Tibial artery (tissue), 4 donors: ENCODE results near the gene ZEB2.

Experiments used
- DNase-seq, 2 donors: peaks; one replicate each; pipeline ENCODE4 v3.0.0-alpha.2; 2019
- H3K27ac ChIP-seq, 2 donors: fragments of 200-600 bp; sonication (generic) in 1 of 2; 1 replicate in 1 of 2; 2 replicates in 1 of 2; pipeline ENCODE4 v1.5.1; 2018 to 2019; ENCODE audit warnings: mild to moderate bottlenecking in 1 of 2
- H3K27me3 ChIP-seq, 2 donors: fragments of 200-600 bp; sonication (generic) in 1 of 2; one replicate each; pipeline versions ENCODE4 v1.5.1 to v1.6.0; 2016 to 2019
- H3K36me3 ChIP-seq, 3 donors: fragments of 200-600 bp; sonication (generic) in 2 of 3; one replicate each; pipeline ENCODE4 v1.5.1; 2016 to 2019; ENCODE audit warnings: mild to moderate bottlenecking in 2 of 3
- H3K4me1 ChIP-seq, 4 donors: fragments of 200-600 bp; sonication (generic) in 2 of 4; 1 replicate in 3 of 4; 2 replicates in 1 of 4; pipeline ENCODE4 v1.5.1; 2016 to 2019
- H3K4me3 ChIP-seq, 2 donors: fragments of 200-600 bp; sonication (generic) in 1 of 2; 1 replicate in 1 of 2; 2 replicates in 1 of 2; pipeline ENCODE4 v1.5.1; 2018 to 2019; ENCODE audit warnings: mild to moderate bottlenecking in 2 of 2
- H3K9me3 ChIP-seq, 3 donors: fragments of 200-600 bp; sonication (generic) in 1 of 3; one replicate each; pipeline ENCODE4 v1.5.1; 2016 to 2019
- CTCF ChIP-seq, 2 experiments: fragments of 200-600 bp in 1 of 2; fragments of 450-650 bp in 1 of 2; IDR thresholded peaks; one replicate each; pipeline ENCODE4 v1.5.1; 2017 to 2019; ENCODE audit warnings: antibody characterized with exemption in 2 of 2, mild to moderate bottlenecking in 1 of 2, moderate library complexity in 1 of 2
- intact Hi-C: fragments of 100-400 bp; cut with DNase I; formaldehyde crosslinking; loops from one replicate; pipeline ENCODE4 v1.15.0; 2023; ENCODE audit warnings: low total_unique reads

ZEB2 gene

GRCh38 chr2:144419218-144419617 is 100.7 kb downstream of the ZEB2 start:
- no peak overlapping the region for H3K4me3 ChIP-seq
- H3K27ac ChIP-seq, result no peak overlapping the region
- no peak for TF ChIP-seq CTCF (IDR thresholded peaks at IDR 0.05)
- peaks cover 0 to 33% (median 0%) of the 10 kb centered on the region in 3 donors for H3K36me3 ChIP-seq
- intact Hi-C loops, result no loop called here
- H3K27me3 ChIP-seq, result no peaks in the 10 kb centered on the region
- H3K9me3 ChIP-seq, result no peaks in the 10 kb centered on the region
- no peak for DNase-seq
- H3K4me1 ChIP-seq, result peaks cover 0 to 2% (median under 1%) of the 10 kb centered on the region in 4 donors

DNA sequence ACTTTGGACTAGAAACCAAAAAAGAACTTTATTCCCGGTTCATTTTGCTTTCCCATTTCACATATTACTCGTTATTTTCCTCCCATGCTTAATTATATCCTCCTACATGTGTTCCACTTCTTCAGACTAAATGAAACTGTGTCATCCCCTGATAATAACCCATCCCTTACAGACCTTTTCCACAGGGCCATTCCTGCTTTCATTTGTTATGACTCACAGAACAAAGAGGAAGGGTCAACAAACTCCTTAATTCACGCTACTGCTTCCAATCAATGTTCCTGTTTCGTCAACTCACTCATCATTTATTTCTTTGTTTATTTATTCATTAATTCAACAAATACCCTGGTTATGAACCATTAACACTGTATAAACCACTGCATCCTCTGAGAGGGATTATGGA is 104.5 kb downstream of the ZEB2 start:
- no peak overlapping the region for H3K27ac ChIP-seq

GRCh38 chr2:144414324-144414845 is 105.5 kb downstream of the ZEB2 start:
- TF ChIP-seq CTCF (IDR thresholded peaks at IDR 0.05), result no peak
- no peaks in the 10 kb centered on the region for H3K9me3 ChIP-seq
- intact Hi-C loops, result no loop called here
- no peaks in the 10 kb centered on the region for H3K27me3 ChIP-seq
- no peak overlapping the region for H3K4me3 ChIP-seq
- peak in 1 of 2 donors; percentile 25 for DNase-seq
- peaks cover 0 to 10% (median 5%) of the 10 kb centered on the region in 4 donors for H3K4me1 ChIP-seq
- no peak overlapping the region for H3K27ac ChIP-seq
- H3K36me3 ChIP-seq, result peaks cover 0 to 11% (median 0%) of the 10 kb centered on the region in 3 donors

More for the DNA sequence above, 104.5 kb downstream of the ZEB2 start:
- Histone ChIP-seq H3K4me3 (no peak overlapping the region), H3K27me3 (no peaks in the 10 kb centered on the region), H3K4me1 (peaks cover 0 to 7% (median 5%) of the 10 kb centered on the region in 4 donors), H3K9me3 (no peaks in the 10 kb centered on the region), H3K36me3 (peaks cover 0 to 17% (median 0%) of the 10 kb centered on the region in 3 donors)
- intact Hi-C loops, result no loop called here
- no peak for TF ChIP-seq CTCF (IDR thresholded peaks at IDR 0.05)
- DNase-seq, result no peak

- DNase-seq, result no peak
- peaks cover 0 to 19% (median 5%) of the 10 kb centered on the region in 4 donors for H3K4me1 ChIP-seq
- intact Hi-C loops, result no loop called here
- H3K9me3 ChIP-seq, result no peaks in the 10 kb centered on the region
- no peak overlapping the region for H3K27ac ChIP-seq
- peaks cover 0 to 11% (median 0%) of the 10 kb centered on the region in 3 donors for H3K36me3 ChIP-seq
- H3K27me3 ChIP-seq, result no peaks in the 10 kb centered on the region
- no peak for TF ChIP-seq CTCF (IDR thresholded peaks at IDR 0.05)
- no peak overlapping the region for H3K4me3 ChIP-seq
These were observed 107.2 kb downstream of the ZEB2 start for GRCh38 chr2:144412709-144413108.

- intact Hi-C loops, result no loop called here
- DNase-seq, result no peak
- no peaks in the 10 kb centered on the region for H3K27me3 ChIP-seq
These were observed 108.4 kb downstream of the ZEB2 start for GRCh38 chr2:144411473-144411872.

More at GRCh38 chr2:144411473-144411872, 108.4 kb downstream of the ZEB2 start:
- TF ChIP-seq CTCF (IDR thresholded peaks at IDR 0.05), result no peak
- no peaks in the 10 kb centered on the region for H3K9me3 ChIP-seq
- no peak overlapping the region for H3K27ac ChIP-seq
- peaks cover 0 to 26% (median 6%) of the 10 kb centered on the region in 4 donors for H3K4me1 ChIP-seq
- H3K36me3 ChIP-seq, result peaks cover 0 to 6% (median 0%) of the 10 kb centered on the region in 3 donors
- no peak overlapping the region for H3K4me3 ChIP-seq
